GM12892 (cell line): ENCODE results near the gene EXOG.

Experiments used
- DNase-seq: peaks from one replicate; pipeline ENCODE4 v3.0.0; 2011; ENCODE audit not compliant: insufficient read length
- FAIRE-seq: peaks from 2 replicates; lab custom pipeline; 2011; peaks lifted over from hg19 to GRCh38; lab: Jason Lieb, UNC
- POLR2A ChIP-seq: IDR thresholded peaks from 2 replicates; pipeline ENCODE4 v1.6.1; 2011; ENCODE audit warnings: low read depth, low read length, control low read depth
- POLR2AphosphoS5 ChIP-seq: IDR thresholded peaks from 2 replicates; pipeline ENCODE4 v1.6.1; 2011; ENCODE audit warnings: low read depth, low read length, control low read depth
- TAF1 ChIP-seq: IDR thresholded peaks from 2 replicates; pipeline ENCODE4 v1.6.1; 2011; ENCODE audit warnings: low read depth, mild to moderate bottlenecking, control low read depth, low read length, borderline replicate concordance

Gene EXOG

GRCh38 chr3:38551026-38551832, 55.1 kb downstream of the EXOG start:
- no peak for DNase-seq
- FAIRE-seq, result no peak
- TF ChIP-seq TAF1 (no peak), POLR2AphosphoS5 (no peak), POLR2A (no peak)

- DNase-seq (no peak), FAIRE-seq (no peak)
Measured at GRCh38 chr3:38552364-38552763, 56.2 kb downstream of the EXOG start.

GRCh38 chr3:38553071-38553470, 56.9 kb downstream of the EXOG start:
- FAIRE-seq, result no peak
- DNase-seq, result no peak
- TF ChIP-seq POLR2A (no peak), POLR2AphosphoS5 (no peak), TAF1 (no peak)

More at GRCh38 chr3:38552364-38552763, 56.2 kb downstream of the EXOG start:
- no peak for TF ChIP-seq TAF1
- no peak for TF ChIP-seq POLR2A
- no peak for TF ChIP-seq POLR2AphosphoS5

DNA sequence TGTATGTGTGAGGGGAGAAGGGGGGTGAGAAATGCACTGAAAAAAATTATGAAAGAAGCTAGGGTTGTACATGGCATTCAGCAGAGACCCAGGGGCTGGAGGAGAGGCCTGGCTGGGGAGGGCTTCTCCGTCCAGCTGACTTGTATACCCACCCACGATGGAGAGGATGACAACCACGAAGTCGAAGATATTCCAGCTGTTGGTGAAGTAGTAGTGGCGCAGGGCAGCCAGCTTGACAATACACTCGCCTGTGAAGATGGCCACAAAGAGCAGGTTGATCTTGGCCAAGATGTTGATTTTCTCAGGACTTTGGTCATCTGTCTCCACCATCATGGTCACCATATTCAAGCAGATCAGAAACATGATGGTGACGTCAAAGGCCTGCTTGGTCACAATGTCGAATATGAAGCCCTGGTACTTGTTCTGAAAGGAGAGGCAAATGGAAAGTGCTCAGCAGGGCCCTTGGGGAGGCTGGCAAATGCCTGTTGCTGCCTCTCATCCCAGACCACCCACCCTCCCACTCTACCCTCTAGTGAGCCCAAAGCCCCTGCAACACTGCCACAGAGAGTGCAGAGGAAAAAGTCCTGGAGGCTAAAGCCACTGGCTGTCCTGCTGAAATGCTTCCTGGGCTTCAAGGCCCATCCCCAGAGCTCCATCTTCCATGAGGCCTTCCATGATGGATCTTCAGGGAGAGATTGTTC, 58.1 kb downstream of the EXOG start:
- DNase-seq, result no peak
- no peak for TF ChIP-seq TAF1
- TF ChIP-seq POLR2A, result no peak
- no peak for TF ChIP-seq POLR2AphosphoS5
- FAIRE-seq, result no peak

DNA sequence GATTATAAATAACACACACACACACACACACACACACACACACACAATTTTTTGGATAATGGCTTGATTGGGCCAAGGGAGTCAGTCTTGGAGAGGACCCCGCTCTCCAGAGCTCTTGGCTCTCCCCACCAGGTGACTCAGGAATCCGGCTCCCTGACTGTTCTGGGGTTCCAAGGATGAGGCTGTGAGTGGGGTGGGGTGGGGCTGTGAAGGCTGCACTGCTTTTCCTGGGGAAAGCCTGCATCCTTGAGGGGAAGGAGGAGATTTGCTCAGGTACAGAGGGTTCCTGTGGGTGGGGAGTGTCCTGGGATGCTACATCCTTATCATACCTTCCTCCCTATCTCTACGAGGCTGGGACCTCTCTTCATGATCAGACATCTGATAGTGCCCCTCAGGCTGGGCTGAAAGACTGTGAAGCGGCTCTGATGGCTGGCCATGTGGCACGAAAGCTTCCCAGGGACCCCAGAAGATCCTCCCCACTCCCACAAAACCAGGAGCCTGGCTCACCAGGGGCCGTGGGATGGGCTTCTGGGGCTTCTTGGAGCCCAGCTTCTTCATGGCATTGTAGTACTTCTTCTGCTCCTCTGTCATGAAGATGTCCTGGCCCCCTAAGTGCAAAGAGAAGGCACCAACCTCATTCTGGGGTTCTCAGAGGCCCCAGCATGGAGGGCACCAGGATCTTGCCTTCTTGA, 59.2 kb downstream of the EXOG start:
- no peak for TF ChIP-seq POLR2AphosphoS5
- no peak for TF ChIP-seq TAF1
- TF ChIP-seq POLR2A, result no peak
- no peak for DNase-seq
- FAIRE-seq, result no peak

- DNase-seq, result no peak
- FAIRE-seq, result no peak
- no peak for TF ChIP-seq TAF1
- no peak for TF ChIP-seq POLR2AphosphoS5
- no peak for TF ChIP-seq POLR2A
Measured at GRCh38 chr3:38555926-38556325, 59.8 kb downstream of the EXOG start.

DNA sequence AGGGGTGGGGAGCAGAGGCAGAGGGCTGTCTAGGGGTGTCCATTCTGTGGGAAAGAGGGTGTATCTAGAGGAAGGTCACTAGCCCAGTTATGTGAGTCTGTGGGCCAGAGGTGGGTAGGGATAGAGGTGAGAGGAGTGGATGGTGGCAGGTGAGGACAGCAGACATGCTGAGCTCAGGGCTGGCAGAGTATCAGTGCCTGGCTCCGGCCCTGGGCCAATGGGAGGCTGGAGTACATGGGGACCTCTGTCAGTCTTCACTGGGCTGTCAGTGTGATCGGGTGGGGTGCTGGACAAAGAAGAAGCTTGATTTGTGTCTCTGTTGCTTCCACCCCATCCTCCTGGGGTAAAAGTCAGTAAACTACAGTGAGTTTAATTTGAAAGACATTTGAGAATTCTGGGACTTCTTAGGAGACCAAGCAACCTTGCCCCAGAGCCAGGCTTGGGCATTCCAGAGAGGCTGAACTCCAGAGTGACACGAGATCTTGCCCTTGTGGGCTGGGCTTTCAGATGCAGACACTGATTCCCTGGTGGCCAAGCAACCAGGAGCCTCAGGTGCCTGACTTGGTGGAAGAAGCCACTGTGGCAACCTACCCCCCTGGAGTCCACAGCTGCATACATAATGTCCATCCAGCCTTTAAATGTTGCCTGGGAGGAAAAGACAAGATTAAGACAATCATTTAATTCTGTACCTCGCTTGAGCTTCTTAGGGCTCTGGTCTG, 60.7 kb downstream of the EXOG start:
- TF ChIP-seq TAF1, result no peak
- no peak for TF ChIP-seq POLR2A
- TF ChIP-seq POLR2AphosphoS5, result no peak
- DNase-seq, result no peak
- FAIRE-seq, result no peak

DNA sequence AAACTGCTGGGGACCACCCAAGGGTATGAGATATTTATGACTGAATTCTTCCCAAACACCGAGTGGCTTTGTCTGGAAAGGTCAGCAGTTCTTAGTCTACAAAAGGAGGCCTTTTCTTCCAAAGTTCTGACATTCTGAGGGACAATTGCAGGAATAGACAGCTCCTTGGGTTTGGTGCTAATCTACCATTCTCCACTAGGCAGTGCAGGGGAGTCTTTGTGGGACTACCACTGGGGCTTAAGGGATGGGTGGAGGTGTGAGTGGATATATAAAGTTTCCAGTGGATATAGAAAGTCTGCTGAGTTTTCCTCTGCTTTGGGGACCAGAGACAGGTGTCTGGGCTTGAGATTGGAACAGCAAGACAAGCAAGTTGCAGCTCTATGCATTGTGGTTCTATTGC, 62.7 kb downstream of the EXOG start:
- TF ChIP-seq POLR2AphosphoS5, result no peak
- TF ChIP-seq POLR2A, result no peak
- no peak for TF ChIP-seq TAF1
- no peak for FAIRE-seq
- no peak for DNase-seq

GRCh38 chr3:38560284-38560683, 64.1 kb downstream of the EXOG start:
- FAIRE-seq, result no peak
- no peak for DNase-seq
- TF ChIP-seq TAF1 (no peak), POLR2A (no peak), POLR2AphosphoS5 (no peak)

DNA sequence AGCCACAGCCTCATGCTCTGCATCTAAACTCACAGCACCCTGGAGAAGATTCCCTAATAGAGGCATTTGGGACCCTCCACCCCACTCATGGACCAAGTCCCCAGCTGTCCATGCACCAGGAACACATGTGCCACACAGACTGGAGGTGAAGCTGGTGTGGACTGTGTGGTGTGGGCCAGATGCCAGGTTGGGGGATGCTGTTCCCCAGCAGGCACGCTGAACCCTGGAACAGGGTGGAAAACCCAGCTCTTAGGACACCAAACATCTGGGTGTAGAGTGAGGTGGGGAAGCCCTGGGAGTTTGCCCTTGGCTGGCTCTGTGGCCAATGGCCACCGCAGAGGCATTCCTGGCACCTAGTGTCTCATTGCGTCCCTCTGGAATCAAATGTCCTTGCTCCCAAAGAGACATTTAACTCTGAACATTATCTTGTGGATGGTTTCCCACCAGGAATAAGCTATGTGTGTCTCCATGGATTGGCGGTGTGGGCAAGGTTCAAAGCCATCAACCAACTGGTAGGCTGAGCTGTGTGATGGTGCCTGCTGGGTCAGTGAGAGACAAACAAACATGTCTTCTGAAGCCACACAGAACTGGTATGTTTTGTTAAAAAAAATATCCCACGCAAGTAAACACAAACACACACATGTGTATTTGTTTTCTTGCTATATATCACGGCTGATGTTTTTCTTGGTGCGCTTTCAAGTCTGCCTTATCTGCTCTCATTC, 65.0 kb downstream of the EXOG start:
- no peak for DNase-seq
- TF ChIP-seq POLR2AphosphoS5 (no peak), POLR2A (no peak), TAF1 (no peak)
- no peak for FAIRE-seq
